OCI-LY7 (cell line): ENCODE data around the gene HMGXB4. TPM values are rescaled to one million over a fixed set of nuclear protein-coding genes. Genes with fewer than 3 reads are reported as not detected.
A peak's percentile ranks its signal among the peaks of the same experiment; 100 is the strongest.

Experiments used
- BruUV-seq: library from RNA; stranded (reverse); fragments of 400-500 nt; replicated peaks from 2 replicates; lab custom pipeline; 2021; lab: Mats Ljungman, UMichigan
- CTCF ChIA-PET: fragments of 300-600 bp; sonication (Branson Sonifier 250); formaldehyde crosslinking; loops from one replicate; lab custom pipeline; 2022; ENCODE audit warnings: antibody characterized with exemption; ENCODE audit not compliant: unreplicated experiment; lab: Charles Lee
- POLR2A ChIA-PET: fragments of 300-600 bp; sonication (Branson Sonifier 250); formaldehyde crosslinking; loops from one replicate; lab custom pipeline; 2022; ENCODE audit warnings: antibody characterized with exemption; lab: Charles Lee
- DNase-seq: peaks from one replicate; pipeline ENCODE4 v3.0.0-alpha.2; 2015; ENCODE audit warnings: low spot score
- H2AFZ ChIP-seq: fragments of 200-600 bp; sonication (generic), shearing (Covaris generic); 2 replicates; pipeline ENCODE4 v1.6.1; 2014; ENCODE audit warnings: mild to moderate bottlenecking, antibody characterized with exemption, low read length, moderate library complexity
- H3K27ac ChIP-seq: fragments of 200-600 bp; sonication (generic); 2 replicates; pipeline ENCODE4 v1.5.1; 2014; ENCODE audit warnings: mixed run types, low read depth, mild to moderate bottlenecking, moderate library complexity, low read length, inconsistent platforms; ENCODE audit not compliant: poor library complexity, severe bottlenecking
- H3K36me3 ChIP-seq: fragments of 200-600 bp; sonication (generic); 2 replicates; pipeline ENCODE4 v1.6.1; 2014; ENCODE audit warnings: mild to moderate bottlenecking, antibody characterized with exemption, low read length, moderate library complexity, mixed read lengths; ENCODE audit not compliant: insufficient read depth
- H3K4me1 ChIP-seq: fragments of 200-600 bp; sonication (generic); 2 replicates; pipeline ENCODE4 v1.5.1; 2014; ENCODE audit warnings: mild to moderate bottlenecking, low read length; ENCODE audit not compliant: insufficient read depth, poor library complexity, severe bottlenecking
- H3K4me2 ChIP-seq: fragments of 200-600 bp; sonication (generic); 2 replicates; pipeline ENCODE4 v1.6.1; 2014; ENCODE audit warnings: mild to moderate bottlenecking, low read length
- H3K4me3 ChIP-seq: fragments of 200-600 bp; sonication (generic); 2 replicates; pipeline ENCODE4 v1.5.1; 2014; ENCODE audit warnings: mild to moderate bottlenecking, low read depth, low read length; ENCODE audit not compliant: poor library complexity, severe bottlenecking
- H3K79me2 ChIP-seq: fragments of 200-600 bp; sonication (generic); 2 replicates; pipeline ENCODE4 v1.6.1; 2016; ENCODE audit warnings: low read depth, mild to moderate bottlenecking, low read length, moderate library complexity, mixed read lengths; ENCODE audit not compliant: insufficient read depth
- H3K9me2 ChIP-seq: fragments of 200-600 bp; sonication (generic); 2 replicates; pipeline ENCODE4 v1.6.1; 2016; ENCODE audit warnings: mild to moderate bottlenecking, low read length, mixed read lengths; ENCODE audit not compliant: insufficient read depth
- H3K9me3 ChIP-seq: fragments of 200-600 bp; sonication (generic); 2 replicates; pipeline ENCODE4 v1.6.1; 2014; ENCODE audit warnings: mild to moderate bottlenecking, mixed run types, low read length, mixed read lengths
- H4K20me1 ChIP-seq: fragments of 200-600 bp; sonication (generic); 2 replicates; pipeline ENCODE4 v1.6.1; 2014; ENCODE audit warnings: mild to moderate bottlenecking, antibody characterized with exemption, low read length, moderate library complexity, mixed read lengths; ENCODE audit not compliant: insufficient read depth
- EZH2phosphoT487 ChIP-seq: fragments of 200-600 bp; sonication (generic); IDR thresholded peaks from 2 replicates; pipeline ENCODE4 v1.6.1; 2018; ENCODE audit warnings: low read depth, borderline replicate concordance, mild to moderate bottlenecking, mixed run types, antibody characterized with exemption, low read length, moderate library complexity, mixed read lengths
- intact Hi-C: fragments of 100-400 bp; cut with micrococcal nuclease; formaldehyde crosslinking; loops from one replicate; pipeline ENCODE4 v1.10.0; 2022; ENCODE audit not compliant: unreplicated experiment
- total RNA-seq, 2 experiments: library from RNA; depleted of rRNA in 1 of 2; stranded (reverse); fragments of >200 nt in 1 of 2; shearing (Covaris generic) in 1 of 2; gene quantifications; 2 replicates each; pipeline ENCODE4 v1.2.3, GENCODE V29; 2014 to 2022
- TF ChIP-seq, protein P1 (sequence below): fragments of 200-600 bp; sonication (generic); conservative IDR thresholded peaks from 2 replicates; pipeline ENCODE4 v1.5.1; 2014; ENCODE audit warnings: mild to moderate bottlenecking, antibody characterized with exemption, low read length, moderate library complexity, mixed read lengths

The HMGXB4 gene
- total RNA-seq, 2 experiments from 2014 or later, result 25.2 to 46.9 TPM

DNA sequence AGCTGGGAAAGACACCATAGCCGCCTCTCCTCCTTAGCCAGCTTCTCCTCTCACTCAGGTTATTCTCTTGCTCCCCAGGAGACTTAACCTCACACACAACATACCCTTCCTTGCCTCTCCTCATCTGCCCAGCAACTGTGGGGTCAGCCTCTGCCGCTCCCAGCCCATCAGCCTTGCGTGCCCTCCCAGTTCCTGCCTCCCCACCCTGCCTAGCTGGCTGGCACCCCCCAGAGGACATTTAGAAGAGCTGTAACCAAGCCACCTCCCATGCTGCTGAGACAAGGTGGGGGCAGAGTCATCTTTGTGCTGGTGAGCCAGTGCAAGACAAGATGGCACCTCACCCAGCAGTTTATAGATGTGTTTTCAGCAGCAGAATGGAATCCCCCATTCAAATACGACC lies 80.6 kb downstream of the HMGXB4 start:
- POLR2A ChIA-PET, result interaction anchor here (0.6 kb wide), 1 partner anchor 212 kb away, joined by 10 read pairs; no protein-coding TSS in a partner anchor
- 0 out of 2 replicates have a peak, but pooled peaks cover under 1% of the 10 kb centered on the region for H3K9me3 ChIP-seq
- H2AFZ ChIP-seq, result no peak overlapping the region
- no peak overlapping the region for H3K27ac ChIP-seq
- intact Hi-C loops, result no loop called here
- H3K4me2 ChIP-seq, result no peak overlapping the region
- H3K4me1 ChIP-seq, result peaks cover 24% of the 10 kb centered on the region
- H3K36me3 ChIP-seq, result peaks cover 16% of the 10 kb centered on the region
- DNase-seq, result no peak
- CTCF ChIA-PET, result no interaction called here
- no peaks in the 10 kb centered on the region for H3K9me2 ChIP-seq
- H4K20me1 ChIP-seq, result no peaks in the 10 kb centered on the region
- no peak overlapping the region for H3K4me3 ChIP-seq
- H3K79me2 ChIP-seq, result no peaks in the 10 kb centered on the region
- TF ChIP-seq, protein P1, sequence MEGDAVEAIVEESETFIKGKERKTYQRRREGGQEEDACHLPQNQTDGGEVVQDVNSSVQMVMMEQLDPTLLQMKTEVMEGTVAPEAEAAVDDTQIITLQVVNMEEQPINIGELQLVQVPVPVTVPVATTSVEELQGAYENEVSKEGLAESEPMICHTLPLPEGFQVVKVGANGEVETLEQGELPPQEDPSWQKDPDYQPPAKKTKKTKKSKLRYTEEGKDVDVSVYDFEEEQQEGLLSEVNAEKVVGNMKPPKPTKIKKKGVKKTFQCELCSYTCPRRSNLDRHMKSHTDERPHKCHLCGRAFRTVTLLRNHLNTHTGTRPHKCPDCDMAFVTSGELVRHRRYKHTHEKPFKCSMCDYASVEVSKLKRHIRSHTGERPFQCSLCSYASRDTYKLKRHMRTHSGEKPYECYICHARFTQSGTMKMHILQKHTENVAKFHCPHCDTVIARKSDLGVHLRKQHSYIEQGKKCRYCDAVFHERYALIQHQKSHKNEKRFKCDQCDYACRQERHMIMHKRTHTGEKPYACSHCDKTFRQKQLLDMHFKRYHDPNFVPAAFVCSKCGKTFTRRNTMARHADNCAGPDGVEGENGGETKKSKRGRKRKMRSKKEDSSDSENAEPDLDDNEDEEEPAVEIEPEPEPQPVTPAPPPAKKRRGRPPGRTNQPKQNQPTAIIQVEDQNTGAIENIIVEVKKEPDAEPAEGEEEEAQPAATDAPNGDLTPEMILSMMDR, result peak; percentile 64
- no peak for TF ChIP-seq EZH2phosphoT487
- no TSS peak for BruUV-seq

- ChIA-PET POLR2A (interaction anchor here (0.7 kb wide), 1 partner anchor 41 kb away, joined by 3 read pairs; no protein-coding TSS in a partner anchor), CTCF (interaction anchor here (0.9 kb wide), 1 partner anchor 42 kb away, joined by 3 read pairs; the partner anchor contains the start of gene TOM1)
- Histone ChIP-seq H3K4me1 (peaks cover 40% of the 10 kb centered on the region), H3K27ac (peak overlapping the region; percentile 22), H4K20me1 (no peaks in the 10 kb centered on the region), H3K36me3 (peaks cover 22% of the 10 kb centered on the region), H2AFZ (no peak overlapping the region), H3K4me3 (no peak overlapping the region), H3K79me2 (no peaks in the 10 kb centered on the region), H3K9me3 (peaks cover 10% of the 10 kb centered on the region; the same call in 1 of the 2 replicates), H3K9me2 (no peaks in the 10 kb centered on the region), H3K4me2 (peak overlapping the region; percentile 14)
- no TSS peak for BruUV-seq
- TF ChIP-seq EZH2phosphoT487, result no peak
- TF ChIP-seq, protein P1, result no peak
- DNase-seq, result peak; percentile 56
- intact Hi-C loops, result loop anchor here (5.0 kb wide), 1 partner anchor 34 kb away; no protein-coding TSS in a partner anchor
These were observed 84.0 kb downstream of the HMGXB4 start for GRCh38 chr22:35341090-35341874.
